IMR-90 (cell line): ENCODE data around the gene EHD4. TPM values are rescaled to one million over a fixed set of nuclear protein-coding genes. Genes with fewer than 3 reads are reported as not detected.

Experiments used
- ATAC-seq: fragments of 200-7000 bp; cut with Tn5 transposase; 2 replicates; pipeline ENCODE4 v1.9.1; 2020; ENCODE audit warnings: low read depth, mild to moderate bottlenecking, moderate library complexity
- BruUV-seq: library from RNA; stranded (reverse); fragments of 400-500 nt; replicated peaks from 2 replicates; lab custom pipeline; 2021; lab: Mats Ljungman, UMichigan
- CTCF ChIA-PET: fragments of 300-600 bp; formaldehyde crosslinking; extraction: SDS; loops from one replicate; lab custom pipeline; 2021; ENCODE audit warnings: antibody characterized with exemption; lab: Yijun Ruan, JAX
- POLR2A ChIA-PET: fragments of 300-600 bp; sonication (Branson Sonifier 250); formaldehyde crosslinking; loops from one replicate; lab custom pipeline; 2022; ENCODE audit warnings: antibody characterized with exemption; ENCODE audit not compliant: unreplicated experiment; lab: Charles Lee
- DNase-seq: peaks from one replicate; pipeline ENCODE4 v3.0.0; 2013
- H2AFZ ChIP-seq: replicated peaks from 2 replicates; pipeline ENCODE3; 2013; ENCODE audit warnings: low read length, mild to moderate bottlenecking; ENCODE audit not compliant: poor library complexity
- H2AK5ac ChIP-seq: 2 replicates; pipeline ENCODE4 v1.6.1; 2013; ENCODE audit warnings: low read depth, low read length, inconsistent platforms
- H2AK9ac ChIP-seq: replicated peaks from 2 replicates; pipeline ENCODE3; 2013; ENCODE audit warnings: mild to moderate bottlenecking, low read depth, low read length, moderate library complexity; ENCODE audit not compliant: poor library complexity
- H2BK120ac ChIP-seq: 2 replicates; pipeline ENCODE4 v1.6.1; 2013; ENCODE audit warnings: low read depth, low read length, inconsistent platforms
- H2BK15ac ChIP-seq: 3 replicates; pipeline ENCODE4 v1.6.1; 2013; ENCODE audit warnings: low read depth, low read length, inconsistent platforms
- H2BK20ac ChIP-seq: 2 replicates; pipeline ENCODE4 v1.6.1; 2013; ENCODE audit warnings: low read depth, mild to moderate bottlenecking, inconsistent platforms, low read length, moderate library complexity
- H2BK5ac ChIP-seq: 2 replicates; pipeline ENCODE4 v1.6.1; 2013; ENCODE audit warnings: mild to moderate bottlenecking, low read depth, low read length, inconsistent platforms; ENCODE audit not compliant: poor library complexity, severe bottlenecking
- H3K14ac ChIP-seq: replicated peaks from 2 replicates; pipeline ENCODE4 v1.6.1; 2013; ENCODE audit warnings: low read depth, low read length, inconsistent platforms
- H3K18ac ChIP-seq: 2 replicates; pipeline ENCODE4 v1.6.1; 2013; ENCODE audit warnings: low read depth, low read length, control low read depth
- H3K23ac ChIP-seq: 2 replicates; pipeline ENCODE4 v1.6.1; 2013; ENCODE audit warnings: low read depth, low read length, inconsistent platforms
- H3K27ac ChIP-seq: 2 replicates; pipeline ENCODE4 v1.5.1; 2013; ENCODE audit warnings: mild to moderate bottlenecking, control low read depth, low read length; ENCODE audit not compliant: insufficient read depth
- H3K27me3 ChIP-seq: 2 replicates; pipeline ENCODE4 v1.6.1; 2013; ENCODE audit warnings: low read length; ENCODE audit not compliant: control insufficient read depth, insufficient read depth
- H3K36me3 ChIP-seq: 2 replicates; pipeline ENCODE4 v1.6.1; 2013; ENCODE audit warnings: low read length, mixed read lengths; ENCODE audit not compliant: control insufficient read depth, insufficient read depth
- H3K4ac ChIP-seq: 2 replicates; pipeline ENCODE4 v1.6.1; 2013; ENCODE audit warnings: low read depth, low read length, inconsistent platforms
- H3K4me1 ChIP-seq: 2 replicates; pipeline ENCODE4 v1.6.1; 2013; ENCODE audit warnings: low read length, mixed read lengths; ENCODE audit not compliant: control insufficient read depth, insufficient read depth
- H3K4me2 ChIP-seq: 2 replicates; pipeline ENCODE4 v1.6.1; 2013; ENCODE audit warnings: low read depth, mild to moderate bottlenecking, control low read depth, low read length, moderate library complexity
- H3K4me3 ChIP-seq: 2 replicates; pipeline ENCODE4 v1.5.1; 2013; ENCODE audit warnings: low read depth, mild to moderate bottlenecking, control low read depth, low read length, moderate library complexity; ENCODE audit not compliant: insufficient read depth
- H3K56ac ChIP-seq: 2 replicates; pipeline ENCODE4 v1.6.1; 2013; ENCODE audit warnings: low read length, inconsistent platforms; ENCODE audit not compliant: insufficient read depth; ENCODE audit errors: extremely low read depth
- H3K79me1 ChIP-seq, 2 experiments: 2 replicates each; pipeline ENCODE4 v1.6.1; 2013; ENCODE audit warnings: low read length in 2 of 2, inconsistent platforms in 1 of 2, low read depth in 1 of 2
- H3K9ac ChIP-seq: 2 replicates; pipeline ENCODE4 v1.6.1; 2013; ENCODE audit warnings: low read depth, low read length, control low read depth
- H3K9me1 ChIP-seq: 2 replicates; pipeline ENCODE4 v1.6.1; 2013; ENCODE audit warnings: low read length, inconsistent platforms; ENCODE audit not compliant: insufficient read depth
- H3K9me3 ChIP-seq: 2 replicates; pipeline ENCODE4 v1.6.1; 2013; ENCODE audit warnings: low read length; ENCODE audit not compliant: control insufficient read depth, insufficient read depth
- H4K20me1 ChIP-seq: 2 replicates; pipeline ENCODE4 v1.6.1; 2013; ENCODE audit warnings: low read length, inconsistent platforms; ENCODE audit not compliant: insufficient read depth
- H4K5ac ChIP-seq: 2 replicates; pipeline ENCODE4 v1.6.1; 2013; ENCODE audit warnings: mild to moderate bottlenecking, low read depth, low read length, control low read depth
- H4K8ac ChIP-seq, 2 experiments: 2 replicates each; pipeline ENCODE4 v1.6.1; 2013; ENCODE audit warnings: low read depth in 2 of 2, low read length in 2 of 2, control low read depth in 1 of 2, inconsistent platforms in 1 of 2
- H4K91ac ChIP-seq: 2 replicates; pipeline ENCODE4 v1.6.1; 2013; ENCODE audit warnings: low read depth, low read length, inconsistent platforms; ENCODE audit not compliant: insufficient read depth
- BHLHE40 ChIP-seq: fragments of 150-350 bp; IDR thresholded peaks from 2 replicates; pipeline ENCODE4 v1.6.1; 2016; ENCODE audit warnings: mild to moderate bottlenecking, low read depth, low read length
- CEBPB ChIP-seq: IDR thresholded peaks from 2 replicates; pipeline ENCODE4 v1.6.1; 2012; ENCODE audit warnings: low read depth, low read length, improper control_type of control experiment
- CHD1 ChIP-seq: IDR thresholded peaks from 2 replicates; pipeline ENCODE4 v1.6.1; 2012; ENCODE audit warnings: low read depth, low read length, improper control_type of control experiment
- CTCF ChIP-seq: conservative IDR thresholded peaks from 2 replicates; pipeline ENCODE4 v1.5.1; 2012; ENCODE audit warnings: mild to moderate bottlenecking, low read depth, low read length, improper control_type of control experiment
- FOS ChIP-seq: fragments of 150-350 bp; IDR thresholded peaks from 2 replicates; pipeline ENCODE4 v1.6.1; 2016; ENCODE audit warnings: low read depth, low read length
- MXI1 ChIP-seq: IDR thresholded peaks from 2 replicates; pipeline ENCODE4 v1.6.1; 2012; ENCODE audit warnings: low read depth, mild to moderate bottlenecking, low read length, moderate library complexity, borderline replicate concordance
- POLR2A ChIP-seq: IDR thresholded peaks from 2 replicates; pipeline ENCODE4 v1.6.1; 2012; ENCODE audit warnings: mild to moderate bottlenecking, low read depth, low read length
- RCOR1 ChIP-seq: IDR thresholded peaks from 2 replicates; pipeline ENCODE4 v1.6.1; 2012; ENCODE audit warnings: mild to moderate bottlenecking, low read length, improper control_type of control experiment; ENCODE audit not compliant: insufficient replicate concordance
- WGBS, 2 experiments: methylation state at CpG; one replicate each; pipeline versions ENCODE4 v1.1.5 to v1.1.7; 2013; ENCODE audit warnings: missing lambda C conversion rate in 2 of 2; ENCODE audit not compliant: insufficient read length in 1 of 2; ENCODE audit errors: extremely low coverage in 2 of 2; 5-methylcytosine and 5-hydroxymethylcytosine counted together
- dilution Hi-C: fragments of 300-500 bp; cut with HindIII; formaldehyde crosslinking; loops from one replicate; pipeline ENCODE4 v1.14.3; 2018; ENCODE audit warnings: low sequenced_read_pairs; ENCODE audit not compliant: unreplicated experiment
- in situ Hi-C: fragments of 300-500 bp; cut with MboI; formaldehyde crosslinking; loops from 3 replicates; pipeline ENCODE4 v1.14.3; 2019; ENCODE audit warnings: low sequenced_read_pairs, inconsistent platforms, mixed read lengths
- intact Hi-C: fragments of 100-400 bp; cut with micrococcal nuclease; formaldehyde crosslinking; loops from 2 replicates; pipeline ENCODE4 v1.10.0; 2022
- polyA plus RNA-seq, 3 experiments: library from polyadenylated mRNA; depleted of rRNA; stranded (reverse); fragments of >200 nt; gene quantifications; 2 replicates each; pipeline ENCODE4 v1.2.3, GENCODE V29; 2012; ENCODE audit warnings: low replicate concordance in 1 of 3
- total RNA-seq: library from RNA; depleted of rRNA; stranded (reverse); fragments of >200 nt; gene quantifications from 2 replicates; pipeline ENCODE4 v1.2.3, GENCODE V29; 2012

EHD4 gene
- total and polyA plus RNA-seq, 2 of the 4 experiments (the other 2 are of a cell fraction): 21.0 to 29.0 TPM

- Histone ChIP-seq H3K27me3 (peaks cover 27% of the 10 kb centered on the region), H3K14ac (no peak overlapping the region), H3K4me2 (no peak overlapping the region), H4K5ac (no peak overlapping the region), H3K4ac (no peak overlapping the region), H3K9me3 (no peaks in the 10 kb centered on the region), H3K9me1 (no peaks in the 10 kb centered on the region), H2BK5ac (no peak overlapping the region), H2BK20ac (no peak overlapping the region), H3K23ac (no peak overlapping the region), H3K27ac (no peak overlapping the region), H4K91ac (no peak overlapping the region), H2AK9ac (no peak overlapping the region), H2BK120ac (no peak overlapping the region), H3K56ac (no peak overlapping the region), H3K18ac (no peak overlapping the region), H4K20me1 (no peaks in the 10 kb centered on the region), H3K4me1 (no peaks in the 10 kb centered on the region), H3K9ac (no peak overlapping the region), H3K4me3 (no peak overlapping the region), H3K79me1 (no peaks in the 10 kb centered on the region), H4K8ac (no peak overlapping the region), H2AFZ (no peak overlapping the region), H2BK15ac (no peak overlapping the region), H2AK5ac (no peak overlapping the region), H3K36me3 (no peaks in the 10 kb centered on the region)
- DNase-seq: no peak
- CTCF ChIA-PET: interaction anchor here (1.5 kb wide), 1 partner anchor 14 kb away, joined by 4 read pairs; no protein-coding TSS in a partner anchor
- in situ Hi-C loops: no loop called here
- ATAC-seq: no peak
- TF ChIP-seq FOS: no peak
- no peak for TF ChIP-seq BHLHE40
- TF ChIP-seq CHD1: no peak
- no peak for TF ChIP-seq RCOR1
- no peak for TF ChIP-seq CEBPB
- TF ChIP-seq CTCF: no peak
- TF ChIP-seq MXI1: no peak
- TF ChIP-seq POLR2A: no peak
- POLR2A ChIA-PET: no interaction called here
- 82% methylated on average over 14 of the region's 19 CpGs; no CpG with 5 or more reads in 1 of the 2 experiments for WGBS, 2 experiments
- BruUV-seq: no TSS peak
- dilution Hi-C loops: no loop called here
- intact Hi-C loops: no loop called here
These were observed 109.7 kb downstream of the EHD4 start for GRCh38 chr15:41862515-41863116.
